Natural killer cell (primary cell): Measurements from ENCODE around the gene NPTXR. TPM values are rescaled to one million over a fixed set of nuclear protein-coding genes. Genes with fewer than 3 reads are reported as not detected.
A peak's percentile ranks its signal among the peaks of the same experiment; 100 is the strongest.

Experiments used
- ATAC-seq, 3 donors: fragments of 150-1000 bp in 2 of 3; fragments of 200-7000 bp in 1 of 3; cut with Tn5 transposase; 1 replicate in 1 of 3; 2 replicates in 2 of 3; pipeline ENCODE4 v1.10.0; 2021; ENCODE audit warnings: mild to moderate bottlenecking in 2 of 3, moderate library complexity in 2 of 3
- DNase-seq, 2 donors: peaks; one replicate each; pipeline versions ENCODE4 v3.0.0 to v3.0.0-alpha.2; 2013 to 2021; ENCODE audit warnings: mixed read lengths in 1 of 2
- H3K27ac ChIP-seq: one replicate; pipeline ENCODE4 v1.5.1; 2013; ENCODE audit warnings: mild to moderate bottlenecking, low read length
- H3K27me3 ChIP-seq: one replicate; pipeline ENCODE4 v1.6.1; 2013; ENCODE audit warnings: low read length; ENCODE audit not compliant: control insufficient read depth, insufficient read depth
- H3K36me3 ChIP-seq: one replicate; pipeline ENCODE4 v1.6.1; 2013; ENCODE audit warnings: low read length; ENCODE audit not compliant: control insufficient read depth, insufficient read depth
- H3K4me1 ChIP-seq: one replicate; pipeline ENCODE4 v1.6.1; 2013; ENCODE audit warnings: low read length; ENCODE audit not compliant: control insufficient read depth, insufficient read depth
- H3K4me3 ChIP-seq: one replicate; pipeline ENCODE4 v1.5.1; 2013; ENCODE audit warnings: low read length
- H3K9me3 ChIP-seq: one replicate; pipeline ENCODE4 v1.6.1; 2013; ENCODE audit warnings: low read length; ENCODE audit not compliant: control insufficient read depth, insufficient read depth
- H3K27ac Mint-ChIP-seq, 2 donors: one replicate each; pipeline ENCODE4 v1.8.0; 2022; ENCODE audit warnings: mild to moderate bottlenecking in 2 of 2, mixed read lengths in 2 of 2, moderate library complexity in 1 of 2
- H3K27me3 Mint-ChIP-seq, 2 donors: one replicate each; pipeline ENCODE4 v1.8.0; 2022; ENCODE audit warnings: low read depth in 2 of 2, mixed read lengths in 2 of 2
- H3K36me3 Mint-ChIP-seq: one replicate; pipeline ENCODE4 v1.8.0; 2022; ENCODE audit warnings: mixed read lengths
- H3K4me1 Mint-ChIP-seq, 2 donors: one replicate each; pipeline ENCODE4 v1.8.0; 2022; ENCODE audit warnings: mixed read lengths in 2 of 2
- H3K4me3 Mint-ChIP-seq: one replicate; pipeline ENCODE4 v1.8.0; 2022; ENCODE audit warnings: mild to moderate bottlenecking, moderate library complexity, mixed read lengths
- H3K9me3 Mint-ChIP-seq, 2 donors: one replicate each; pipeline ENCODE4 v1.8.0; 2022; ENCODE audit warnings: mixed read lengths in 2 of 2
- whole genome bisulfite sequencing: methylation state at CpG from one replicate; pipeline ENCODE4 v1.1.7; 2013; ENCODE audit warnings: missing lambda C conversion rate; ENCODE audit not compliant: insufficient coverage; 5-methylcytosine and 5-hydroxymethylcytosine counted together
- intact Hi-C: fragments of 100-400 bp; cut with micrococcal nuclease; formaldehyde crosslinking; loops from one replicate; pipeline ENCODE4 v1.14.2; 2022
- total RNA-seq, 4 donors: library from RNA; stranded (reverse); fragments of 120-200 nt in 1 of 4; gene quantifications; one replicate each; pipeline versions ENCODE4 v1.2.3 to v1.2.4, GENCODE V29; 2013 to 2022
- TF ChIP-seq, protein P1 (sequence below): fragments of 200-600 bp; IDR thresholded peaks from one replicate; pipeline ENCODE4 v1.8.0; 2022; ENCODE audit warnings: antibody characterized with exemption

Gene NPTXR
- total RNA-seq, 3 donors from 2014 or later (not counting 1 experiment from before 2014, with no cell fraction given), result 4.8 to 8.2 (median 6.1) TPM

DNA sequence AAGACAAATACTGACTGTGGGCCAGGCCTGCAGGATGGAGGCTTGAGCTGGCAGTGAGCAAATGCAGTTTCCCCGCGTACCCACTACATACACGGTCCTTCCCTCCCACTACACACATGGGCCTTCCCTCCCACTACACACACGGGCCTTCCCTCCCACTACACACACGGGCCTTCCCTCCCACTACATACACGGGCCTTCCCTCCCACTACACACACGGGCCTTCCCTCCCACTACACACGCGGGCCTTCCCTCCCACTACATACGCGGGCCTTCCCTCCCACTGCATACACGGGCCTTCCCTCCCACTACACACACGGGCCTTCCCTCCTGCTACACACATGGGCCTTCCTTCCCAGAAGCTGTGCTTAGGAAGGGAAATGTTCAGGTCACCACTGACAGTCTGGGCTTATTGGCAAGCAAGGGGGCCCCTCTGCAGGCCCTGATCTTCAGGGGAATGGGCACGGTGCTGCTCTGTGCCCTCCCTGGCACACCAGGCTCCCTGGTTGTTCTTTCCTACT is 60.7 kb downstream of the NPTXR start:
- peaks cover 2% of the 10 kb centered on the region for H3K36me3 ChIP-seq
- no peak overlapping the region for H3K4me3 Mint-ChIP-seq
- intact Hi-C loops, result no loop called here
- peaks cover 0 to 16% of the 10 kb centered on the region in 2 donors for H3K4me1 Mint-ChIP-seq
- H3K27me3 Mint-ChIP-seq, result no peaks in the 10 kb centered on the region
- TF ChIP-seq, protein P1, sequence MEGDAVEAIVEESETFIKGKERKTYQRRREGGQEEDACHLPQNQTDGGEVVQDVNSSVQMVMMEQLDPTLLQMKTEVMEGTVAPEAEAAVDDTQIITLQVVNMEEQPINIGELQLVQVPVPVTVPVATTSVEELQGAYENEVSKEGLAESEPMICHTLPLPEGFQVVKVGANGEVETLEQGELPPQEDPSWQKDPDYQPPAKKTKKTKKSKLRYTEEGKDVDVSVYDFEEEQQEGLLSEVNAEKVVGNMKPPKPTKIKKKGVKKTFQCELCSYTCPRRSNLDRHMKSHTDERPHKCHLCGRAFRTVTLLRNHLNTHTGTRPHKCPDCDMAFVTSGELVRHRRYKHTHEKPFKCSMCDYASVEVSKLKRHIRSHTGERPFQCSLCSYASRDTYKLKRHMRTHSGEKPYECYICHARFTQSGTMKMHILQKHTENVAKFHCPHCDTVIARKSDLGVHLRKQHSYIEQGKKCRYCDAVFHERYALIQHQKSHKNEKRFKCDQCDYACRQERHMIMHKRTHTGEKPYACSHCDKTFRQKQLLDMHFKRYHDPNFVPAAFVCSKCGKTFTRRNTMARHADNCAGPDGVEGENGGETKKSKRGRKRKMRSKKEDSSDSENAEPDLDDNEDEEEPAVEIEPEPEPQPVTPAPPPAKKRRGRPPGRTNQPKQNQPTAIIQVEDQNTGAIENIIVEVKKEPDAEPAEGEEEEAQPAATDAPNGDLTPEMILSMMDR, result no peak
- no peaks in the 10 kb centered on the region for H3K4me1 ChIP-seq
- no peaks in the 10 kb centered on the region for H3K9me3 Mint-ChIP-seq
- no peaks in the 10 kb centered on the region for H3K9me3 ChIP-seq
- no peak for DNase-seq
- no peak overlapping the region for H3K4me3 ChIP-seq
- H3K27ac Mint-ChIP-seq, result no peak overlapping the region
- H3K27ac ChIP-seq, result no peak overlapping the region
- no peak for ATAC-seq
- no peaks in the 10 kb centered on the region for H3K36me3 Mint-ChIP-seq
- WGBS, result 69% methylated on average over 13 of the region's 14 CpGs
- no peaks in the 10 kb centered on the region for H3K27me3 ChIP-seq

GRCh38 chr22:38782402-38783094 is 61.3 kb downstream of the NPTXR start:
- no peak overlapping the region for H3K27ac ChIP-seq
- H3K4me3 ChIP-seq, result no peak overlapping the region

GRCh38 chr22:38781033-38781432 is 62.8 kb downstream of the NPTXR start:
- Mint-ChIP-seq H3K9me3 (no peaks in the 10 kb centered on the region), H3K27me3 (no peaks in the 10 kb centered on the region), H3K27ac (no peak overlapping the region), H3K4me3 (no peak overlapping the region), H3K36me3 (no peaks in the 10 kb centered on the region), H3K4me1 (peaks cover 0 to 24% of the 10 kb centered on the region in 2 donors)
- H3K27me3 ChIP-seq, result no peaks in the 10 kb centered on the region
- H3K4me3 ChIP-seq, result no peak overlapping the region
- WGBS, result 96% methylated on average over 13 of the region's 13 CpGs
- peaks cover 2% of the 10 kb centered on the region for H3K36me3 ChIP-seq
- TF ChIP-seq, protein P1, result no peak
- DNase-seq (no peak), ATAC-seq (no peak)
- H3K27ac ChIP-seq, result no peak overlapping the region
- H3K9me3 ChIP-seq, result no peaks in the 10 kb centered on the region
- no peaks in the 10 kb centered on the region for H3K4me1 ChIP-seq
- intact Hi-C loops, result no loop called here

More at GRCh38 chr22:38782402-38783094, 61.3 kb downstream of the NPTXR start:
- no peak overlapping the region for H3K4me3 Mint-ChIP-seq
- no peaks in the 10 kb centered on the region for H3K27me3 ChIP-seq
- no peaks in the 10 kb centered on the region for H3K36me3 Mint-ChIP-seq
- H3K36me3 ChIP-seq, result peaks cover 2% of the 10 kb centered on the region
- H3K9me3 ChIP-seq, result no peaks in the 10 kb centered on the region
- H3K27me3 Mint-ChIP-seq, result no peaks in the 10 kb centered on the region
- ATAC-seq, result no peak
- H3K9me3 Mint-ChIP-seq, result no peaks in the 10 kb centered on the region
- TF ChIP-seq, protein P1, result no peak
- intact Hi-C loops, result no loop called here
- WGBS, result 74% methylated on average over 12 of the region's 13 CpGs
- DNase-seq, result no peak
- H3K27ac Mint-ChIP-seq, result peak overlapping the region in 1 of 2 donors; percentile 33
- H3K4me1 ChIP-seq, result no peaks in the 10 kb centered on the region
- H3K4me1 Mint-ChIP-seq, result peaks cover 0 to 16% of the 10 kb centered on the region in 2 donors
